Upper lobe of left lung (tissue), 6 donors: Measurements from ENCODE around the gene IPP. TPM values are rescaled to one million over a fixed set of nuclear protein-coding genes. Genes with fewer than 3 reads are reported as not detected.
"Not testable (repeated sequence)": the region's sequence is repeated elsewhere in the genome, so short reads cannot be mapped to it uniquely, and the experiment has no call there.

Experiments used
- ATAC-seq, 2 donors: fragments of 200-7000 bp; cut with Tn5 transposase; one replicate each; pipeline ENCODE4 v1.9.1; 2022; ENCODE audit warnings: mild to moderate bottlenecking in 2 of 2, moderate library complexity in 2 of 2; ENCODE audit not compliant: low FRiP score in 2 of 2
- DNase-seq, 2 donors: peaks; one replicate each; pipeline ENCODE4 v3.0.0-alpha.2; 2019 to 2020
- H3K27ac ChIP-seq, 4 donors: fragments of 200-600 bp; sonication (generic); one replicate each; pipeline ENCODE4 v1.5.1; 2016 to 2019
- H3K27me3 ChIP-seq, 4 donors: fragments of 200-600 bp; sonication (generic); one replicate each; pipeline ENCODE4 v1.5.1; 2017 to 2019
- H3K36me3 ChIP-seq, 4 donors: fragments of 200-600 bp; sonication (generic); one replicate each; pipeline ENCODE4 v1.5.1; 2016 to 2019
- H3K4me1 ChIP-seq, 4 donors: fragments of 200-600 bp; sonication (generic); one replicate each; pipeline ENCODE4 v1.5.1; 2018 to 2019
- H3K4me3 ChIP-seq, 4 donors: fragments of 200-600 bp; sonication (generic); one replicate each; pipeline ENCODE4 v1.5.1; 2017 to 2019; ENCODE audit warnings: mild to moderate bottlenecking in 2 of 4, moderate library complexity in 1 of 4
- H3K9me3 ChIP-seq, 4 donors: fragments of 200-600 bp; sonication (generic); one replicate each; pipeline ENCODE4 v1.5.1; 2018 to 2019
- EP300 ChIP-seq, 4 donors: sonication (generic); formaldehyde crosslinking; IDR thresholded peaks; one replicate each; pipeline ENCODE4 v1.5.1; 2017; ENCODE audit warnings: antibody characterized with exemption in 4 of 4, control low read depth in 2 of 4
- POLR2A ChIP-seq, 4 donors: fragments of 450-650 bp; IDR thresholded peaks; one replicate each; pipeline ENCODE4 v1.5.1; 2016 to 2017; ENCODE audit warnings: antibody characterized with exemption in 4 of 4, mild to moderate bottlenecking in 2 of 4
- POLR2AphosphoS5 ChIP-seq, 2 donors: sonication (generic); formaldehyde crosslinking; IDR thresholded peaks; one replicate each; pipeline ENCODE4 v1.5.1; 2017; ENCODE audit warnings: antibody characterized with exemption in 2 of 2
- WGBS, 2 donors: methylation state at CpG; one replicate each; pipeline ENCODE4 v1.1.5; 2017 to 2018; 5-methylcytosine and 5-hydroxymethylcytosine counted together
- total RNA-seq, 6 donors: library from RNA; depleted of rRNA in 4 of 6; stranded (reverse); fragments of >200 nt in 4 of 6; gene quantifications; one replicate each; pipeline versions ENCODE4 v1.1.0 to v1.2.1, GENCODE V29; 2016 to 2021
- TF ChIP-seq, protein P1 (sequence below), 6 experiments: fragments of 450-650 bp in 4 of 6; fragments of 200-600 bp in 2 of 6; sonication (generic) in 2 of 6; IDR thresholded peaks; one replicate each; pipeline ENCODE4 v1.5.1; 2016 to 2019; ENCODE audit warnings: antibody characterized with exemption in 6 of 6
- donor health status: DM: no; HTN: no; CAD: no; lungs with moderate emphysema.
- donor health status: DM: no; HTN: yes; CAD: no; lungs with severe emphysema.

Gene IPP
- total RNA-seq, 6 donors from 2014 or later = 3.8 to 23.0 (median 12.9) TPM

DNA sequence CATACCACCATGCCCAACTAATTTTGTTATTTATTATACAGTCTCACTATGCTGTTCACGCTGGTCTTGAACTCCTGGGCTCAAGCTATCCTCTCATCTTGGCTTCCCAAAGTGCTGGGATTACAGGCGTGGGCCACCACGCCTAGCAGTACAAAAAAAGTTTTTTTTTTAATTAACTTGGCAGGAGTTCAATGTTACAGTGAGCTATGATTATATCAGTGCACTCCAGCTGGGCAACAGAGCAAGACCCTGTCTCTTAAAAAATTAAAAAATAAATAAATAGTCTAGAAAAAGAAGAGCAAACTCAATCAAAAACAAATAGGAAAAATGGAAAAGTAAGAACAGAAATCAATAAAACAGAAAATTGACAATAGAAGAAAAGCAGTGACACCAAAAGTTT lies 36.7 kb downstream of the IPP start:
- ATAC-seq = no peak

DNA sequence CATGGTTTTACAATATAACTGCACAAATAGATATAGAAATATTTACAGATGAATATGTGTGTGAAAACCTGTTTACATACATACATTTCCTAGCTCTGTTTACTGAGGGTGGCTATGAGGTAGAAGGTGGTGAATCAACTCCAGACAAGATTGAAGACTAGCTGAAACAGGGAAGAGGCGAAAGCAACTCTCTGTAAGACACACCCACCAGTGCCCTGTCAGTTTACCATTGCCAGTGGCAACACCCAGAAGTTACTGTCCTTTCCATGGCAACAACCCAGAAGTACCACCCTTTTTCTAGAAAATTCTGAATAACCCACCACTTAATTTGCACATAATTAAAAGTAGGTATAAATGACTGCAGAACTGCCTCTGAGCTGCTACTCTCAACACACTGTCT lies 45.8 kb downstream of the IPP start:
- TF ChIP-seq EP300 (IDR thresholded peaks at IDR 0.05) (no peak), POLR2A (IDR thresholded peaks at IDR 0.05) (no peak), POLR2AphosphoS5 (IDR thresholded peaks at IDR 0.05) (no peak)
- TF ChIP-seq, protein P1, sequence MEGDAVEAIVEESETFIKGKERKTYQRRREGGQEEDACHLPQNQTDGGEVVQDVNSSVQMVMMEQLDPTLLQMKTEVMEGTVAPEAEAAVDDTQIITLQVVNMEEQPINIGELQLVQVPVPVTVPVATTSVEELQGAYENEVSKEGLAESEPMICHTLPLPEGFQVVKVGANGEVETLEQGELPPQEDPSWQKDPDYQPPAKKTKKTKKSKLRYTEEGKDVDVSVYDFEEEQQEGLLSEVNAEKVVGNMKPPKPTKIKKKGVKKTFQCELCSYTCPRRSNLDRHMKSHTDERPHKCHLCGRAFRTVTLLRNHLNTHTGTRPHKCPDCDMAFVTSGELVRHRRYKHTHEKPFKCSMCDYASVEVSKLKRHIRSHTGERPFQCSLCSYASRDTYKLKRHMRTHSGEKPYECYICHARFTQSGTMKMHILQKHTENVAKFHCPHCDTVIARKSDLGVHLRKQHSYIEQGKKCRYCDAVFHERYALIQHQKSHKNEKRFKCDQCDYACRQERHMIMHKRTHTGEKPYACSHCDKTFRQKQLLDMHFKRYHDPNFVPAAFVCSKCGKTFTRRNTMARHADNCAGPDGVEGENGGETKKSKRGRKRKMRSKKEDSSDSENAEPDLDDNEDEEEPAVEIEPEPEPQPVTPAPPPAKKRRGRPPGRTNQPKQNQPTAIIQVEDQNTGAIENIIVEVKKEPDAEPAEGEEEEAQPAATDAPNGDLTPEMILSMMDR (IDR thresholded peaks at IDR 0.05) = no peak
- DNase-seq (no peak), ATAC-seq (no peak)
- no peaks in the 10 kb centered on the region for H3K27me3 ChIP-seq
- H3K4me3 ChIP-seq = no peak overlapping the region
- no peak overlapping the region for H3K27ac ChIP-seq
- H3K36me3 ChIP-seq = peaks cover 0 to 16% (median 7%) of the 10 kb centered on the region in 4 donors
- H3K4me1 ChIP-seq = no peaks in the 10 kb centered on the region
- H3K9me3 ChIP-seq = no peaks in the 10 kb centered on the region
- 90 to 100% methylated on average over 1 of the region's 1 CpG for WGBS, 2 donors

More for the DNA sequence above, 36.7 kb downstream of the IPP start:
- no peaks in the 10 kb centered on the region for H3K4me1 ChIP-seq
- H3K27me3 ChIP-seq = no peaks in the 10 kb centered on the region
- no peak overlapping the region for H3K27ac ChIP-seq
- H3K9me3 ChIP-seq = no peaks in the 10 kb centered on the region
- no peak overlapping the region for H3K4me3 ChIP-seq
- DNase-seq = no peak
- WGBS, 2 donors = 90 to 96% methylated on average over 3 of the region's 3 CpGs
- no peak for TF ChIP-seq POLR2AphosphoS5 (IDR thresholded peaks at IDR 0.05)
- TF ChIP-seq, protein P1 (IDR thresholded peaks at IDR 0.05) = no peak
- TF ChIP-seq EP300 (IDR thresholded peaks at IDR 0.05) = no peak
- no peak for TF ChIP-seq POLR2A (IDR thresholded peaks at IDR 0.05)
- H3K36me3 ChIP-seq = peaks cover 0 to 43% (median 11%) of the 10 kb centered on the region in 4 donors

DNA sequence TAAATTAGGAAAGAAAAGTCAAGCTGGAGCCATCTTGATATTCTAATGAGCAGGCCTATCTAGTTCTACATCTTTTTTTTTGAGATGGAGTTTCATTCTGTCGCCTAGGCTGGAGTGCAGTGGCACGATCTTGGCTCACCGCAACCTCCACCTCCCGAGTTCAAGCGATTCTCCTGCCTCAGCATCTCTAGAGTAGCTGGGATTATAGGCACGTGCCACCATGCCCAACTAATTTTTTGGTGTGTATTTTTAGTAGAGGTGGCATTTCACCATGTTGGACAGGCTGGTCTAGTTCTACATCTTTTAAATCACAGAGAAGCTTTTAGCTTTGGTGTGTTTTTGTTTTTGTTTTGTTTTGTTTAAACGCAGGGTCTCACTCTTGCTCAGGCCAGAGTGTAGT lies 55.6 kb downstream of the IPP start:
- no peaks in the 10 kb centered on the region for H3K27me3 ChIP-seq
- peaks cover 0 to 6% (median 2%) of the 10 kb centered on the region in 4 donors for H3K4me1 ChIP-seq
- TF ChIP-seq EP300 (IDR thresholded peaks at IDR 0.05) = no peak
- no peak for TF ChIP-seq POLR2A (IDR thresholded peaks at IDR 0.05)
- TF ChIP-seq, protein P1 (IDR thresholded peaks at IDR 0.05) = no peak
- TF ChIP-seq POLR2AphosphoS5 (IDR thresholded peaks at IDR 0.05) = no peak
- no peak overlapping the region for H3K4me3 ChIP-seq
- no peak overlapping the region for H3K27ac ChIP-seq
- DNase-seq (no peak), ATAC-seq (no peak)
- no peaks in the 10 kb centered on the region for H3K9me3 ChIP-seq
- WGBS, 2 donors = 90 to 95% methylated on average over 7 of the region's 7 CpGs
- peaks cover 7 to 70% (median 31%) of the 10 kb centered on the region in 4 donors for H3K36me3 ChIP-seq

- not testable (repeated sequence) for H3K27me3 ChIP-seq, H3K4me3 ChIP-seq, H3K27ac ChIP-seq, H3K9me3 ChIP-seq, ATAC-seq
- 85 to 86% methylated on average over 8 of the region's 8 CpGs for WGBS, 2 donors
- Histone ChIP-seq H3K36me3 (peaks cover 7 to 70% (median 31%) of the 10 kb centered on the region in 4 donors), H3K4me1 (peaks cover 8 to 16% (median 11%) of the 10 kb centered on the region in 4 donors)
- peak in 1 of 2 donors; percentile 50 for DNase-seq
These were observed 56.6 kb downstream of the IPP start for GRCh38 chr1:45693811-45694210.

DNA sequence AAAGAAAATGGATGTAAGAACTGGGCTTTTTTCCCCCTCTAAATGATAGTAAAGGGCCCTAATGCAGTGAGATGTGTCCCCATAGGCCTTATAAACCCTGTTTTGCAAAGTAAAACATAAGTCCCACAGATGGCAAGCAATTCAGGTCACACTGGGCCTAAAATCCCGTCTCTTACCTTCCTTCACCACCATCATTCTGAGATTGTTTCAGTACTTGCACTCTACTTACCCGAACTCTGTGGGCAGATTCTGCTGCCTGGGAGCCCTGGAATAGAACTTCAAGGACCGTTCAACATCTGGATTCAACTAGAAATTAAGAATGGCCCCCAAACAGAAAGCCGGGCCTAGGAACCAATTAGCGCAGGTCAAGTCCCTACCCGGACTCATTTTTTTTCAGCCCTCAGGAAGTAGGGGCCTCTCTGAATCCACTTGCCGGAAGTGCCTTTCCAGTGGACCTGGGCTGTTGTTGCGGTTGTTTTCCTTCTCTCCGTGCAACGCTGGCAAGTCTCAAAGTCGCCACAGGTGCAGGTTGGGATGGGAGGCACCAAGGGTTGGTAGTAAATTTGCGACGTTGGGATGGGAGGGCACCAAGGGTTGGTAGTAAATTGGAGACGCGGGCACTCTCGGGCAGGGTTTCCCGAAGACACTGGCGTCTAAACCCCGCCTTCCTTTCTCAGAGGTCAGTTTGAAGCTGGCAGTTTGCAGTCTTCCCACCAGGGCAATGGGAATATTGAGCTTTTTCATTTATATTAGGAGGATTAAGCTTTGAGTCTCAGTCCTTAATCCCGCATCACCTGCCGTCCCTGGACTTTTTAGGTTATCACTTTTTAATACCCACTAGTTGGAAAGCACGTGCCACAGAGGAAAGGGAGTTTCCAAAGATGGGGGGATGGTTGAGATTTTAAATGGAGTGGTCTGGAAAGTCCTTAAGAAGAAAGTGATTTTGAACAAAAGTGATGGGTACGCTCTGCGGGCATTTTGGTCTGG lies 62.4 kb downstream of the IPP start, which contains the start of gene TMEM69:
TSS of gene TMEM69 (plus strand) at position 428 of the 987 bp plus-strand sequence. CDS start 2,888 bp downstream, outside the sequence.
- H3K9me3 ChIP-seq = no peaks in the 10 kb centered on the region
- ATAC-seq (peak; percentile 81 to 82), DNase-seq (peak in 1 of 2 donors; percentile 74)
- peak within 1 kb of the TSS; percentile 58 to 94 (median 72) for H3K4me3 ChIP-seq
- H3K27ac ChIP-seq = peak within 1 kb of the TSS; percentile 96 to 98 (median 97)
- no peaks in the 10 kb centered on the region for H3K27me3 ChIP-seq
- TF ChIP-seq EP300 (IDR thresholded peaks at IDR 0.05) (no peak), POLR2AphosphoS5 (IDR thresholded peaks at IDR 0.05) (peak; percentile 61 to 78), POLR2A (IDR thresholded peaks at IDR 0.05) (peak in 2 of 4 donors; percentile 19 to 56)
- TF ChIP-seq, protein P1 (IDR thresholded peaks at IDR 0.05) = peak in 4 of 6 experiments; percentile 27 to 54 (median 36)
- WGBS, 2 donors = 1 to 2% methylated on average over 22 to 24 of the region's 24 CpGs
- H3K4me1 ChIP-seq = peaks cover 30 to 41% (median 34%) of the 10 kb centered on the region in 4 donors
- H3K36me3 ChIP-seq = peaks cover 0 to 23% (median 8%) of the 10 kb centered on the region in 4 donors
